K562 (cell line): ENCODE data around the gene PPP2R3B. TPM values are rescaled to one million over a fixed set of nuclear protein-coding genes. Genes with fewer than 3 reads are reported as not detected.

Experiments used
- CXXC5 ChIP-seq: fragments of 250-450 bp; sonication (Bioruptor Pico); IDR thresholded peaks from 2 replicates; pipeline ENCODE4 v1.8.0; 2022; ENCODE audit warnings: inconsistent platforms, mild to moderate bottlenecking, moderate library complexity
- polyA plus RNA-seq, 8 experiments: library from polyadenylated mRNA; depleted of rRNA in 4 of 8; stranded (reverse) in 5 of 8; unstranded in 3 of 8; fragments of >200 nt; fragmentation: Nextera tagmentation in 2 of 8; fragmentation: Illumina TruSeq in 1 of 8; extraction: Ambion mirVana in 2 of 8; extraction: Trizol in 1 of 8; gene quantifications; 2 replicates each; pipeline versions ENCODE4 v1.2.1 to v1.2.3, GENCODE V29; 2011 to 2014; ENCODE audit warnings: inconsistent platforms in 1 of 8, missing spikeins in 1 of 8
- total RNA-seq, 7 experiments: library from RNA; depleted of rRNA in 6 of 7; stranded (reverse); fragments of >200 nt in 6 of 7; fragmentation: Illumina TruSeq in 2 of 7; extraction: Trizol in 2 of 7; gene quantifications; 2 replicates each; pipeline versions ENCODE4 v1.2.1 to v1.2.3, GENCODE V29; 2011 to 2021; ENCODE audit warnings: low replicate concordance in 1 of 7
- TF ChIP-seq, protein P1 (sequence below): fragments of 450-650 bp; IDR thresholded peaks from 2 replicates; pipeline ENCODE4 v1.6.1; 2016; ENCODE audit warnings: mild to moderate bottlenecking, moderate library complexity

Gene PPP2R3B
- total and polyA plus RNA-seq, 9 of the 15 experiments (the other 6 are each of a cell fraction or from before 2014, with no cell fraction given), result 0.04 to 18.2 (median 8.2) TPM; not detected in 1

- TF ChIP-seq, protein P1, sequence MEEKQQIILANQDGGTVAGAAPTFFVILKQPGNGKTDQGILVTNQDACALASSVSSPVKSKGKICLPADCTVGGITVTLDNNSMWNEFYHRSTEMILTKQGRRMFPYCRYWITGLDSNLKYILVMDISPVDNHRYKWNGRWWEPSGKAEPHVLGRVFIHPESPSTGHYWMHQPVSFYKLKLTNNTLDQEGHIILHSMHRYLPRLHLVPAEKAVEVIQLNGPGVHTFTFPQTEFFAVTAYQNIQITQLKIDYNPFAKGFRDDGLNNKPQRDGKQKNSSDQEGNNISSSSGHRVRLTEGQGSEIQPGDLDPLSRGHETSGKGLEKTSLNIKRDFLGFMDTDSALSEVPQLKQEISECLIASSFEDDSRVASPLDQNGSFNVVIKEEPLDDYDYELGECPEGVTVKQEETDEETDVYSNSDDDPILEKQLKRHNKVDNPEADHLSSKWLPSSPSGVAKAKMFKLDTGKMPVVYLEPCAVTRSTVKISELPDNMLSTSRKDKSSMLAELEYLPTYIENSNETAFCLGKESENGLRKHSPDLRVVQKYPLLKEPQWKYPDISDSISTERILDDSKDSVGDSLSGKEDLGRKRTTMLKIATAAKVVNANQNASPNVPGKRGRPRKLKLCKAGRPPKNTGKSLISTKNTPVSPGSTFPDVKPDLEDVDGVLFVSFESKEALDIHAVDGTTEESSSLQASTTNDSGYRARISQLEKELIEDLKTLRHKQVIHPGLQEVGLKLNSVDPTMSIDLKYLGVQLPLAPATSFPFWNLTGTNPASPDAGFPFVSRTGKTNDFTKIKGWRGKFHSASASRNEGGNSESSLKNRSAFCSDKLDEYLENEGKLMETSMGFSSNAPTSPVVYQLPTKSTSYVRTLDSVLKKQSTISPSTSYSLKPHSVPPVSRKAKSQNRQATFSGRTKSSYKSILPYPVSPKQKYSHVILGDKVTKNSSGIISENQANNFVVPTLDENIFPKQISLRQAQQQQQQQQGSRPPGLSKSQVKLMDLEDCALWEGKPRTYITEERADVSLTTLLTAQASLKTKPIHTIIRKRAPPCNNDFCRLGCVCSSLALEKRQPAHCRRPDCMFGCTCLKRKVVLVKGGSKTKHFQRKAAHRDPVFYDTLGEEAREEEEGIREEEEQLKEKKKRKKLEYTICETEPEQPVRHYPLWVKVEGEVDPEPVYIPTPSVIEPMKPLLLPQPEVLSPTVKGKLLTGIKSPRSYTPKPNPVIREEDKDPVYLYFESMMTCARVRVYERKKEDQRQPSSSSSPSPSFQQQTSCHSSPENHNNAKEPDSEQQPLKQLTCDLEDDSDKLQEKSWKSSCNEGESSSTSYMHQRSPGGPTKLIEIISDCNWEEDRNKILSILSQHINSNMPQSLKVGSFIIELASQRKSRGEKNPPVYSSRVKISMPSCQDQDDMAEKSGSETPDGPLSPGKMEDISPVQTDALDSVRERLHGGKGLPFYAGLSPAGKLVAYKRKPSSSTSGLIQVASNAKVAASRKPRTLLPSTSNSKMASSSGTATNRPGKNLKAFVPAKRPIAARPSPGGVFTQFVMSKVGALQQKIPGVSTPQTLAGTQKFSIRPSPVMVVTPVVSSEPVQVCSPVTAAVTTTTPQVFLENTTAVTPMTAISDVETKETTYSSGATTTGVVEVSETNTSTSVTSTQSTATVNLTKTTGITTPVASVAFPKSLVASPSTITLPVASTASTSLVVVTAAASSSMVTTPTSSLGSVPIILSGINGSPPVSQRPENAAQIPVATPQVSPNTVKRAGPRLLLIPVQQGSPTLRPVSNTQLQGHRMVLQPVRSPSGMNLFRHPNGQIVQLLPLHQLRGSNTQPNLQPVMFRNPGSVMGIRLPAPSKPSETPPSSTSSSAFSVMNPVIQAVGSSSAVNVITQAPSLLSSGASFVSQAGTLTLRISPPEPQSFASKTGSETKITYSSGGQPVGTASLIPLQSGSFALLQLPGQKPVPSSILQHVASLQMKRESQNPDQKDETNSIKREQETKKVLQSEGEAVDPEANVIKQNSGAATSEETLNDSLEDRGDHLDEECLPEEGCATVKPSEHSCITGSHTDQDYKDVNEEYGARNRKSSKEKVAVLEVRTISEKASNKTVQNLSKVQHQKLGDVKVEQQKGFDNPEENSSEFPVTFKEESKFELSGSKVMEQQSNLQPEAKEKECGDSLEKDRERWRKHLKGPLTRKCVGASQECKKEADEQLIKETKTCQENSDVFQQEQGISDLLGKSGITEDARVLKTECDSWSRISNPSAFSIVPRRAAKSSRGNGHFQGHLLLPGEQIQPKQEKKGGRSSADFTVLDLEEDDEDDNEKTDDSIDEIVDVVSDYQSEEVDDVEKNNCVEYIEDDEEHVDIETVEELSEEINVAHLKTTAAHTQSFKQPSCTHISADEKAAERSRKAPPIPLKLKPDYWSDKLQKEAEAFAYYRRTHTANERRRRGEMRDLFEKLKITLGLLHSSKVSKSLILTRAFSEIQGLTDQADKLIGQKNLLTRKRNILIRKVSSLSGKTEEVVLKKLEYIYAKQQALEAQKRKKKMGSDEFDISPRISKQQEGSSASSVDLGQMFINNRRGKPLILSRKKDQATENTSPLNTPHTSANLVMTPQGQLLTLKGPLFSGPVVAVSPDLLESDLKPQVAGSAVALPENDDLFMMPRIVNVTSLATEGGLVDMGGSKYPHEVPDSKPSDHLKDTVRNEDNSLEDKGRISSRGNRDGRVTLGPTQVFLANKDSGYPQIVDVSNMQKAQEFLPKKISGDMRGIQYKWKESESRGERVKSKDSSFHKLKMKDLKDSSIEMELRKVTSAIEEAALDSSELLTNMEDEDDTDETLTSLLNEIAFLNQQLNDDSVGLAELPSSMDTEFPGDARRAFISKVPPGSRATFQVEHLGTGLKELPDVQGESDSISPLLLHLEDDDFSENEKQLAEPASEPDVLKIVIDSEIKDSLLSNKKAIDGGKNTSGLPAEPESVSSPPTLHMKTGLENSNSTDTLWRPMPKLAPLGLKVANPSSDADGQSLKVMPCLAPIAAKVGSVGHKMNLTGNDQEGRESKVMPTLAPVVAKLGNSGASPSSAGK, result no peak
- TF ChIP-seq CXXC5, result no peak
These were observed 54.7 kb downstream of the PPP2R3B start (continued) for GRCh38 chrX:331825-332495.
